Brain microvascular endothelial cell (primary cell): Measurements from ENCODE around the gene LEP.

ENCODE experiments used
- DNase-seq: peaks from one replicate; pipeline ENCODE4 v3.0.0-alpha.2; 2020
- H3K27ac ChIP-seq: fragments of 250-450 bp; sonication (Bioruptor Pico); 2 replicates; pipeline ENCODE4 v1.5.1; 2020; ENCODE audit warnings: mild to moderate bottlenecking, moderate library complexity
- H3K27me3 ChIP-seq: fragments of 250-450 bp; sonication (Bioruptor Pico); replicated peaks from 2 replicates; pipeline ENCODE4 v1.5.1; 2020; ENCODE audit warnings: mild to moderate bottlenecking
- H3K36me3 ChIP-seq: fragments of 250-450 bp; sonication (Bioruptor Pico); replicated peaks from 2 replicates; pipeline ENCODE4 v1.5.1; 2020; ENCODE audit warnings: mild to moderate bottlenecking
- H3K4me3 ChIP-seq: 2 replicates; pipeline ENCODE4 v1.5.1; 2011; ENCODE audit warnings: low read depth, mild to moderate bottlenecking, control low read depth, low read length, moderate library complexity
- in situ Hi-C: cut with HindIII; loops from 2 replicates; pipeline ENCODE4 v1.10.0; 2017; ENCODE audit warnings: low sequenced_read_pairs, low pct_ligation_motif_present
- TF ChIP-seq, protein P1 (sequence below): IDR thresholded peaks from 2 replicates; pipeline ENCODE4 v1.5.1; 2011; ENCODE audit warnings: low read depth, mild to moderate bottlenecking, moderate library complexity, low read length, control low read depth, inconsistent platforms; ENCODE audit errors: missing control alignments

LEP gene

DNA sequence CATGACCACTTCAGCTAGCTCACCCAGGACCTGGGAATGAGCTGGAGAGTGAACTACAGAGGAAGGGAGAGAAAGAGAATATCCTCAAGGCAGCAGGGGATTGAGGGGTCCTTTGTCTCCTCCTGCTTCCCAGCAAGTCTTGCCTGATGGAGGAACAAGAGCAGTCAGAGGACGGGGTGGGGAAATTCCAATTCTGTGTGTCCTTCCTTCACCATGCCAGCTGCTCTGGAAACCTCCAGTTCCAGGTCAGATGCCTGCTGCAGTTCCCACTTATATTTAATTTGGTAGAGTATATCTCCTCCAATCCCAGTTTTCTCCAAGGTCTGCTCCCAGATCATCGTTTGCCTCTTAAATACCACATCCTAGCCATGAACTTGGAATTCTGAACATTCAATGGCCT is 21.4 kb upstream of the LEP start:
- Histone ChIP-seq H3K27me3 (no peaks in the 10 kb centered on the region), H3K4me3 (no peak overlapping the region), H3K27ac (no peak overlapping the region), H3K36me3 (no peaks in the 10 kb centered on the region)
- no peak for DNase-seq
- TF ChIP-seq, protein P1, sequence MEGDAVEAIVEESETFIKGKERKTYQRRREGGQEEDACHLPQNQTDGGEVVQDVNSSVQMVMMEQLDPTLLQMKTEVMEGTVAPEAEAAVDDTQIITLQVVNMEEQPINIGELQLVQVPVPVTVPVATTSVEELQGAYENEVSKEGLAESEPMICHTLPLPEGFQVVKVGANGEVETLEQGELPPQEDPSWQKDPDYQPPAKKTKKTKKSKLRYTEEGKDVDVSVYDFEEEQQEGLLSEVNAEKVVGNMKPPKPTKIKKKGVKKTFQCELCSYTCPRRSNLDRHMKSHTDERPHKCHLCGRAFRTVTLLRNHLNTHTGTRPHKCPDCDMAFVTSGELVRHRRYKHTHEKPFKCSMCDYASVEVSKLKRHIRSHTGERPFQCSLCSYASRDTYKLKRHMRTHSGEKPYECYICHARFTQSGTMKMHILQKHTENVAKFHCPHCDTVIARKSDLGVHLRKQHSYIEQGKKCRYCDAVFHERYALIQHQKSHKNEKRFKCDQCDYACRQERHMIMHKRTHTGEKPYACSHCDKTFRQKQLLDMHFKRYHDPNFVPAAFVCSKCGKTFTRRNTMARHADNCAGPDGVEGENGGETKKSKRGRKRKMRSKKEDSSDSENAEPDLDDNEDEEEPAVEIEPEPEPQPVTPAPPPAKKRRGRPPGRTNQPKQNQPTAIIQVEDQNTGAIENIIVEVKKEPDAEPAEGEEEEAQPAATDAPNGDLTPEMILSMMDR, result no peak
- in situ Hi-C loops, result no loop called here

DNA sequence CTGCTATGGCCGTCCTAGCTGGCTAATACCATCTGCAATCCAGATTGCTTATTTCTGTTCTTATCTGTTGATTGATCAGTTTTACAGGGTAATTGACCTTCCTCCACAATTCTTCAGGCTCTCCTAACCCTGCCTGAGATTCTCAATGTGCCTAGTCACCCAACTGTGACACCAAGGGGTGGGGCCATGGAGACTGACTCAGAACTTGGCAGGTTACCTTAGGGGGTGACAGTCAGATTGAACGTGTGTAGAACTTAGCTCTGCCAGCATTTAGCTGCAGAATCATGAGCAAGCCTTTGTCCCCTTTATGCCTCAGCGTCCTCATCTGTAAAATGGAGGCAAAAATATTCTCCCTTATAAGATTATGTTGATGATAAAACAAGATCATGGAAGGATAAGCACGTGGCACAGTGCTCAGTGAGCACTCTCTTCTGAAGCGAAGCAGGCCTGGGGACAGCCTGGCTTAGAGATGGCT is 19.1 kb upstream of the LEP start:
- Histone ChIP-seq H3K27ac (no peak overlapping the region), H3K36me3 (no peaks in the 10 kb centered on the region), H3K4me3 (no peak overlapping the region), H3K27me3 (peaks cover 2% of the 10 kb centered on the region)
- TF ChIP-seq, protein P1, result no peak
- peak; percentile 20 for DNase-seq
- in situ Hi-C loops, result no loop called here

DNA sequence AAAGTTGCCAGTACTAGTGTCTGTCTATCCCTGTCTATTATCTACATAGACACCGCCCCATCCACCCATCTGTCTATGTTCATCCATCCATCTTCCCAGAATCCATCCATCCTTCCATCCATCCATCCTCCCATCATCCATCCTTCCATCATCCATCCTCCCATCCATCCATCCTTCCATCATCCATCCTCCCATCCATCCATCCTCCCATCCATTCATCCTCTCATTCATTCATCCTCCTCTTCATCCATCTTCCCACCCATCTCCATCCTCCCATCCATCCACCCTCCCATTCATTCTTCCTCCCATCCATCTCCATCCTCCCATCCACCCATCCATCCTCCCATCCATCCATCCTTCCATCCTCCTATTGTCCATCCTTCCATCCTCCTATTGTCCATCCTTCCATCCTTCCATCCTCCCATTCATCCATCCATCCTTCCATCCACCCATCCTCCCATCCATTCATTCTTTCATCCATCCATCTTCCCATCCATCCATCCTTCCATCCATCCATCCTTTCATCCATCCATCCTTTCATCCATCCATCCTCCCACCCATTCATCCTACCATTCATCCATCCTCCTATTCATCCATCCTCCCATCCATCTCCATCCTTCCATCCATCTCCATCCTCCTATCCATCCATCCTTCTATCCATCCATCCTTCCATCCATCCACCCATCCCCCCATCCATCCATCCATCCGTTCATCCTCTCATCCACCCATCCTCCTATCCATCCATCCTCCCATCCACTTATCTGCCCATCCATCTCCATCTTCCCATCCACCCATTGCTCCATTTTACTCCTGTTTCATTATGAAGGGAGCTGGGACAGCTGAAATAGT is 14.7 kb upstream of the LEP start:
- Histone ChIP-seq H3K27ac (no peak overlapping the region), H3K4me3 (no peak overlapping the region), H3K36me3 (no peaks in the 10 kb centered on the region), H3K27me3 (peaks cover 11% of the 10 kb centered on the region)
- in situ Hi-C loops, result no loop called here
- TF ChIP-seq, protein P1, result no peak
- DNase-seq, result no peak

DNA sequence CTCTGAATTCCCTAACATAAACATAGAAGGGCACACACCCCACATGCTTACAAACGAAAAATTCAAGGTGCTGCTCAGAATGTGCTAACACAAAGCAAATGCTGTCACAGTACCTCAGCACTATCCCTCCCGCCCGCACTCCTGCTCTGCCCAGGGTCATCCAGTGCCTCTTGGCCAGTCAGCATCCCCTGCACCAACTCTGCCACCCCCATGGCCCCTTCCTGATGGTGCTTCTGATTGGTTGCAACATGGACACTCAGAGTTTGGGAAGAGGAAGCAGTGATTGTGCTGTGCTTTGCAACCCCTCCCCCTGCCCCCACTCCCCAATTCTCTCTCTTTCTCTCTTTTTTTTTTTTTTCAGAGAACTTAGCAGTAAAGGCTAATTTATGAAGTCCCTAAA is 13.8 kb upstream of the LEP start:
- DNase-seq, result no peak
- Histone ChIP-seq H3K27me3 (peaks cover 11% of the 10 kb centered on the region), H3K4me3 (no peak overlapping the region), H3K36me3 (no peaks in the 10 kb centered on the region), H3K27ac (no peak overlapping the region)
- TF ChIP-seq, protein P1, result no peak
- in situ Hi-C loops, result no loop called here

DNA sequence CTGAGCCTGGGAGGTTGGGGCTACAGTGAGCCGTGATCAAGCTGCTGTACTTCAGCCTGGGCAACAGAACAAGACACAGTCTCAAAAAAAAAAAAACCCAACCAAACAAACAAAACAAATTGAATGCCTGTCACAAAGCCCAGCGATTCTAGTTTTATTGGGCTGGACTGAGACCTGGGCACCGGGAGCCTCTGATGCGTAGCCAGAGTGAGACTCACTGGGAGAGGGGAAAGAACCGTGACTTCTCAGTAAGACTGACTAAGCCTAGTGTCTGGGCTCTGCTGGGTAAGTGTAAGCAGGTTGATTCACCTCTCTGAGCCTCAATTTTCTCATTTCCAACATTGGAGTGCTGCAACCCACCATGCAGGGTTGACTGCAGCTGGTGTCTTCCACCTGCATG is 10.1 kb upstream of the LEP start:
- TF ChIP-seq, protein P1, result no peak
- DNase-seq, result no peak
- no peaks in the 10 kb centered on the region for H3K36me3 ChIP-seq
- no peak overlapping the region for H3K4me3 ChIP-seq
- H3K27me3 ChIP-seq, result peaks cover 11% of the 10 kb centered on the region
- H3K27ac ChIP-seq, result no peak overlapping the region
- in situ Hi-C loops, result no loop called here
